ENCODE data around the gene AFF2.

GRCh38 chrX:148540114-148540513, 39.7 kb downstream of the AFF2 start:
- no peak for TF ChIP-seq EZH2 (optimal IDR thresholded peaks at IDR 0.05; ENCODE audit: low read depth, low read length)
- no peak for TF ChIP-seq EZH2phosphoT487 (IDR thresholded peaks at IDR 0.05; ENCODE audit: low read length)
